Kidney (tissue), 14 donors: ENCODE results near the gene PTCD1. TPM values are rescaled to one million over a fixed set of nuclear protein-coding genes. Genes with fewer than 3 reads are reported as not detected.

Source experiments
- DNase-seq, 5 donors: peaks; one replicate each; pipeline ENCODE4 v3.0.0-alpha.2; 2013 to 2020
- FAIRE-seq: peaks from 2 replicates; lab custom pipeline; 2012; peaks lifted over from hg19 to GRCh38; lab: Jason Lieb, UNC
- H3K27ac ChIP-seq, 2 donors: one replicate each; pipeline ENCODE4 v1.7.0; 2013; ENCODE audit warnings: low read depth in 2 of 2, low read length in 2 of 2, inconsistent platforms in 1 of 2
- H3K27me3 ChIP-seq: one replicate; pipeline ENCODE4 v1.7.1; 2013; ENCODE audit warnings: low read length, inconsistent platforms; ENCODE audit not compliant: control insufficient read depth, insufficient read depth
- H3K36me3 ChIP-seq, 3 donors: one replicate each; pipeline versions ENCODE4 v1.7.0 to v1.7.1; 2013; ENCODE audit warnings: low read length in 3 of 3, control low read depth in 1 of 3, inconsistent platforms in 1 of 3; ENCODE audit not compliant: insufficient read depth in 3 of 3, control insufficient read depth in 2 of 3
- H3K4me1 ChIP-seq, 3 donors: one replicate each; pipeline versions ENCODE4 v1.7.0 to v1.7.1; 2013; ENCODE audit warnings: low read length in 3 of 3, inconsistent platforms in 1 of 3, low read depth in 1 of 3; ENCODE audit not compliant: control insufficient read depth in 2 of 3, insufficient read depth in 2 of 3
- H3K4me3 ChIP-seq, 3 donors: one replicate each; pipeline versions ENCODE4 v1.7.0 to v1.8.1; 2013; ENCODE audit warnings: low read length in 3 of 3, control low read depth in 1 of 3, inconsistent platforms in 1 of 3
- H3K9ac ChIP-seq, 3 donors: one replicate each; pipeline versions ENCODE4 v1.7.0 to v1.7.1; 2013; ENCODE audit warnings: low read length in 3 of 3, control low read depth in 1 of 3, inconsistent platforms in 1 of 3
- H3K9me3 ChIP-seq, 3 donors: one replicate each; pipeline versions ENCODE4 v1.7.0 to v1.7.1; 2013; ENCODE audit warnings: low read length in 3 of 3, control low read depth in 1 of 3, inconsistent platforms in 1 of 3; ENCODE audit not compliant: control insufficient read depth in 2 of 3, insufficient read depth in 1 of 3
- CTCF ChIP-seq: IDR thresholded peaks from 3 replicates; pipeline ENCODE4 v1.5.1; 2012; ENCODE audit warnings: mild to moderate bottlenecking, moderate library complexity, borderline replicate concordance; ENCODE audit not compliant: insufficient read depth; ENCODE audit errors: extremely low read depth
- intact Hi-C: fragments of 100-400 bp; cut with DNase I; formaldehyde crosslinking; loops from one replicate; pipeline ENCODE4 v1.11.1; 2022
- polyA plus RNA-seq: library from polyadenylated mRNA; stranded (reverse); fragments of 350-450 nt; fragmentation: Illumina TruSeq; extraction: RNeasy Lipid Tissue Mini Kit (QIAGEN cat#74804); gene quantifications from one replicate; pipeline ENCODE4 v1.2.3, GENCODE V29; 2014; ENCODE audit warnings: low read depth, low replicate concordance; ENCODE audit not compliant: insufficient read depth
- total RNA-seq: library from RNA; stranded (reverse); fragmentation: NEBNext Ultra II Directional; extraction: Animal tissue kit (Norgen Biotek cat#: 25700); gene quantifications from one replicate; pipeline ENCODE4 v1.2.1, GENCODE V29; 2021
- donor health status: control.
- donor health status: control.
- donor health status: control.
- donor health status: control.
- donor health status: control.
- donor health status: DM: yes; HTN: yes; CAD: no.
- donor health status: Normal renal cell carcinoma (clear cell type).

PTCD1 gene
- total and polyA plus RNA-seq, 2 donors from 2014 or later: 2.9 to 5.4 TPM

- no peaks in the 10 kb centered on the region for H3K27me3 ChIP-seq
- DNase-seq (peak; percentile 95 to 98 (median 97)), FAIRE-seq (no peak)
- no peak for TF ChIP-seq CTCF
- peak within 1 kb of the TSS; percentile 88 to 99 (median 96) for H3K4me3 ChIP-seq
- peaks cover 0 to 28% (median 8%) of the 10 kb centered on the region in 3 donors for H3K4me1 ChIP-seq
- peak within 1 kb of the TSS; percentile 87 to 99 (median 98) for H3K9ac ChIP-seq
- H3K36me3 ChIP-seq: peaks cover 16 to 28% (median 24%) of the 10 kb centered on the region in 3 donors
- no peaks in the 10 kb centered on the region for H3K9me3 ChIP-seq
- intact Hi-C loops: no loop called here
- peak within 1 kb of the TSS; percentile 100 for H3K27ac ChIP-seq
Measured at GRCh38 chr7:99408379-99409191, 30.0 kb downstream of the PTCD1 start, which contains the start of the genes BUD31 and PDAP1. TSS of gene BUD31 (plus strand) at chr7:99408969. CDS start at chr7:99411093, 2,124 bp downstream. TSS of gene PDAP1 (minus strand) at chr7:99408597. CDS start at chr7:99408548, 49 bp downstream.

- Histone ChIP-seq H3K27me3 (no peaks in the 10 kb centered on the region), H3K4me3 (peak overlapping the region; percentile 88 to 99 (median 96)), H3K27ac (peak overlapping the region; percentile 100), H3K36me3 (peaks cover 14 to 28% (median 21%) of the 10 kb centered on the region in 3 donors), H3K4me1 (peaks cover 0 to 28% (median 8%) of the 10 kb centered on the region in 3 donors), H3K9me3 (no peaks in the 10 kb centered on the region), H3K9ac (peak overlapping the region; percentile 76 to 99 (median 92))
- FAIRE-seq: no peak
- peak in 4 of 5 donors; percentile 33 to 82 (median 54) for DNase-seq
- intact Hi-C loops: no loop called here
- TF ChIP-seq CTCF: no peak
Measured at GRCh38 chr7:99407872-99408378, 30.7 kb downstream of the PTCD1 start.

- H3K4me1 ChIP-seq: peaks cover 0 to 28% (median 8%) of the 10 kb centered on the region in 3 donors
- no peak for FAIRE-seq
- no peaks in the 10 kb centered on the region for H3K27me3 ChIP-seq
- no peak overlapping the region for H3K27ac ChIP-seq
- H3K9me3 ChIP-seq: no peaks in the 10 kb centered on the region
- H3K4me3 ChIP-seq: no peak overlapping the region
- DNase-seq: no peak
- H3K9ac ChIP-seq: no peak overlapping the region
- H3K36me3 ChIP-seq: peaks cover 11 to 23% (median 21%) of the 10 kb centered on the region in 3 donors
- intact Hi-C loops: no loop called here
- TF ChIP-seq CTCF: no peak
Measured at GRCh38 chr7:99406557-99406956, 32.0 kb downstream of the PTCD1 start.
